AG09309 (cell line): Measurements from ENCODE around the gene NRXN3.

Experiments
- DNase-seq: peaks from one replicate; pipeline ENCODE4 v3.0.0-alpha.2; 2010; ENCODE audit warnings: low read depth
- H3K4me3 ChIP-seq: 2 replicates; pipeline ENCODE4 v1.5.1; 2011; ENCODE audit warnings: mild to moderate bottlenecking, low read depth, low read length, moderate library complexity; ENCODE audit not compliant: control insufficient read depth
- CTCF ChIP-seq: IDR thresholded peaks from 2 replicates; pipeline ENCODE4 v1.5.1; 2011; ENCODE audit warnings: mild to moderate bottlenecking, low read depth, low read length, inconsistent platforms; ENCODE audit not compliant: insufficient read depth, control insufficient read depth; ENCODE audit errors: missing control alignments

The NRXN3 gene

GRCh38 chr14:78227248-78228077, 57.3 kb downstream of the NRXN3 start:
- no peak for TF ChIP-seq CTCF
- H3K4me3 ChIP-seq, result no peak overlapping the region
- DNase-seq, result no peak

DNA sequence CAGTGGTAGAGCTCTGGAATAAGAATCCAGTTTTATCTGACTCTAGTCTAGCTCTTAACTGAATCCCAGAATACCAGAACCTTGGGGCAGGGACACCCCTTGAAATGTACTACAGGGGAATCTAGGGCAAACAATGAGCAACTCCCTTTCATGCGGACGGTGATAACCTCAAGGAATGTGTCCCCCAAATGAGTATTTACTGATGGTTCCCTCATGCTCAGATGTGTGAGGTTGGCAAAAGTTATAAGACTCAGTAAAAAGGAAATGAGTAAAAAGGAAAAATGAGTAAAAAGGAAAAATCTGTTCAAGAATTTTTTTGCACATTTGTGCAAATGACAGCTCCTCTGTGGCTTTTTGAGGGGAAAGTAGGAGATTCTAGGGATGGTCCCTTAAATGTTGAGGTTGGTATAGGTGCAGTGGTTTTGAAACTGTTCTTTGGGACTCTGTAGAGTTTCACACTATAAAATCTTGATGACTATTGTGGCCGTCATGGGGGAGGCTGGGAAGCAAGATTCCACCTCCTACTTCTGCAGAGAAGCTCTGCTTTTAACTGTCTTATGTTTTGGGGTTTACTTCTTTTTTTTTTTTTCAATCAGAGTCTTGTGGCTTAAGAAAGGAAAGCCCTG, 58.6 kb downstream of the NRXN3 start:
- H3K4me3 ChIP-seq, result no peak overlapping the region
- TF ChIP-seq CTCF, result no peak
- no peak for DNase-seq

- DNase-seq, result no peak
- no peak overlapping the region for H3K4me3 ChIP-seq
- TF ChIP-seq CTCF, result no peak
Observed at GRCh38 chr14:78232231-78233000, 62.2 kb downstream of the NRXN3 start.

DNA sequence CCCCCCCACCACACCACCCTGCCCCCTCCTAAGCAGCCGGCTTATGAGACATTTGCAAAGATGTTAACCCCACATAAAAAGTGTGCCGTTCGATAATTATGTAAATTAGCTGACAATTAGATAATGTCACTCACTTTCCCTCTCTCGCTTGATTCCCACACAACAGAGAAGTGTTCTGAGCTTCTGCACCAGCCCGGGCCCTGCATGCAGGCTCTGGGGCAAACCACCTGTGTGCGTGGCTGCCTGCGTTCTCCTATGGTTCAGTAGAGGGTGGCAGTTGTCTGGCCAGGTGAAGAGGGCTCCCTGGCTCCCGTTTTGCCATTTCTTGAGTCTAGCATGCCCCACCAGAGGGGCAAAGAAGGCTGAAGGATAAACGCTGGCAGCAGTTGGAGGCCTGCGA, 68.0 kb downstream of the NRXN3 start:
- H3K4me3 ChIP-seq, result no peak overlapping the region
- no peak for DNase-seq
- no peak for TF ChIP-seq CTCF

GRCh38 chr14:78240567-78240966, 70.4 kb downstream of the NRXN3 start:
- H3K4me3 ChIP-seq, result no peak overlapping the region
- DNase-seq, result no peak
- no peak for TF ChIP-seq CTCF

GRCh38 chr14:78242086-78242485, 71.9 kb downstream of the NRXN3 start:
- DNase-seq, result no peak
- no peak for TF ChIP-seq CTCF
- H3K4me3 ChIP-seq, result no peak overlapping the region
